Astrocyte of the spinal cord (primary cell): Measurements from ENCODE around the gene TES.
A peak's percentile ranks its signal among the peaks of the same experiment; 100 is the strongest.

Experiments
- DNase-seq: peaks from one replicate; pipeline ENCODE4 v3.0.0; 2011; ENCODE audit warnings: low read depth, low spot score
- H3K4me3 ChIP-seq: 2 replicates; pipeline ENCODE4 v1.5.1; 2011; ENCODE audit warnings: low read depth, mild to moderate bottlenecking, low read length, moderate library complexity
- CTCF ChIP-seq: IDR thresholded peaks from 2 replicates; pipeline ENCODE4 v1.5.1; 2012; ENCODE audit warnings: low read depth, mild to moderate bottlenecking, low read length, inconsistent platforms
- in situ Hi-C: cut with HindIII; loops from 2 replicates; pipeline ENCODE4 v1.10.0; 2017; ENCODE audit warnings: low sequenced_read_pairs

Gene TES

GRCh38 chr7:116216956-116217571, 6.7 kb downstream of the TES start:
- no peak for TF ChIP-seq CTCF
- in situ Hi-C loops, result no loop called here

GRCh38 chr7:116218051-116218645, 7.8 kb downstream of the TES start:
- in situ Hi-C loops, result no loop called here
- H3K4me3 ChIP-seq, result no peak overlapping the region
- peak; percentile 89 for DNase-seq
- TF ChIP-seq CTCF, result no peak

More at GRCh38 chr7:116216956-116217571, 6.7 kb downstream of the TES start:
- H3K4me3 ChIP-seq, result no peak overlapping the region
- no peak for DNase-seq

DNA sequence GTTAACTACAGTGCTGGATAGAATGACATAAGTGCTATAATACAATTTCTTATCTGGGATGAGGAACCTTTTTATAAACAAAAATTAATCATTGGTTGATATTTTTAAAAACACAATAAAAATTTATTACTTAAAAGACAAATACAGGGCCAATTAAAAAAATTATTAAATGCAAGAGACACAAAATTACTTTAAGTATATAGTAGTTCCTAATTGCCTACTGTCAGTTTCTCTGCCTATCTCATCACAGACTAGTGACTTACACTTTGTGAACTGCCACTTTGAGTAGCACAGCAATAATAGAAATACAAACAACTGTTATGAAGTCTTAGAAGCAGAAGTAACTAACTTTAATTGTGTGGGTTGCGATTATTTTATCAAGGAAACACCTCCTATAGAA, 8.4 kb downstream of the TES start:
- in situ Hi-C loops, result no loop called here
- DNase-seq, result no peak
- TF ChIP-seq CTCF, result no peak
- H3K4me3 ChIP-seq, result no peak overlapping the region

- in situ Hi-C loops, result no loop called here
- H3K4me3 ChIP-seq, result no peak overlapping the region
- no peak for DNase-seq
- TF ChIP-seq CTCF, result no peak
Measured at GRCh38 chr7:116219288-116219687, 8.9 kb downstream of the TES start.

DNA sequence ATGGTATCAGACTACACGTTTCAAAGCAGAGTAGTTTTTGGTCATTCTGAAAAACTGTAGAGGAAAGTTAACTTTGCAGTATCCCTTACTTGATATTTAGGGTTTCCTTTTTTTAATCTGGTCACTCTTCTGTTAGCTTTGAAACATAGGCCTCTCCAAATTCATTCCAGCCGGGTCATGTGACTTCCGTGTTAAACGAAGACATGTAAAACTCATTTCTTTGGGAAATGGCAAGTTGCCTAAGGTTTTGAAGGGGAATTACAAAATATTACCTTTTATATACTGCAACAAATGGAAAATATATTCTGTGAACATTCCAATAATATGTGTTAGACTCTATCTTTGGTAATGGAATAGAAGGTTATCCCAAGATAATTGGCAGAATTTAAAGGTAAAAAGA, 9.5 kb downstream of the TES start:
- in situ Hi-C loops, result no loop called here
- TF ChIP-seq CTCF, result no peak
- no peak for DNase-seq
- no peak overlapping the region for H3K4me3 ChIP-seq

DNA sequence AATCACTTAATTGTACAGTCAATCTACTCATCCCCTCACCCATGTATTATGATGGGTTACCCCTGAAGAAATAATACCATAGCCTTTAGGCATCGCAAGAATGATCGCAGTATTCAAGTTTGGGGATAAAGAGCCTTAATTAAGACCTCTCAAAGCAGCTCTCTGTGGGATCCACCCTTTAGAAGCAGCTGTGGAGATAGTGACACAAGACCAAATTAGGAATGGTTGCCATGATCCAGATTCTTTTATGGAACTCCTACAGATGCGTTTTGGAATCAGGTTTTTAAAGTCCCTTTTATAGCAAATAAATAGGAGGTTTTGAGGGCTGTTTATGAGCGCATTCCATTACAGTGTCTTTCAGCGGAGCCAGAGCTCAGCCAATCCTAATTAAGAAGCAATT, 12.2 kb downstream of the TES start:
- TF ChIP-seq CTCF, result no peak
- in situ Hi-C loops, result no loop called here

DNA sequence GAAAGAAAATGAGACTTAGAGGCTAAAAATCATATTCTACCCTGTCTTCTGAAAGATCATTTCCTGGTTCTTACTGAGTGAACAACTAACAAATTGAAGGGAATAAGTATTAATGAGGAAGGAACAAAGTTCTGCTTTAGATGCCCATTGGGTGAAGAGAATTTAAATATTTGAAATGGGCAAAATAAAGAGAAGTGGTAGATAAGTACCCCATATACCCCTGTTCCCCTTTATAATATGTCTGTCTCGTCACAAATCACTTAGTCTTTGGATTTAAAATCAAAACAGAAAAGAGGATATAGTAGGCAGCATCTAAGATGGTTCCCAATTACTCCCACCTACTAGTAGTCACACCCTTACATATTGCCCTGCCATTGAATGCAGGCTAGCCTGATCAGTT, 13.2 kb downstream of the TES start:
- no peak for TF ChIP-seq CTCF
- H3K4me3 ChIP-seq, result no peak overlapping the region
- no peak for DNase-seq
- in situ Hi-C loops, result no loop called here

More for the DNA sequence above, 12.2 kb downstream of the TES start:
- no peak overlapping the region for H3K4me3 ChIP-seq
- DNase-seq, result no peak
